Right atrium auricular region (tissue), 2 donors: ENCODE measurements around the gene TDRD12. TPM values are rescaled to one million over a fixed set of nuclear protein-coding genes. Genes with fewer than 3 reads are reported as not detected.

ENCODE experiments used
- DNase-seq: peaks from one replicate; pipeline ENCODE4 v3.0.0-alpha.2; 2019; ENCODE audit warnings: low spot score
- H3K27ac ChIP-seq, 2 donors: fragments of 200-600 bp; sonication (generic); 1 replicate in 1 of 2; 2 replicates in 1 of 2; pipeline ENCODE4 v1.5.1; 2016 to 2019
- H3K27me3 ChIP-seq, 2 donors: fragments of 200-600 bp; sonication (generic); one replicate each; pipeline versions ENCODE4 v1.5.1 to v1.6.0; 2017 to 2019
- H3K36me3 ChIP-seq: fragments of 200-600 bp; sonication (generic); one replicate; pipeline ENCODE4 v1.5.1; 2016
- H3K4me1 ChIP-seq, 2 donors: fragments of 200-600 bp; sonication (generic); one replicate each; pipeline versions ENCODE4 v1.5.1 to v1.6.0; 2017 to 2019
- H3K4me3 ChIP-seq, 2 donors: fragments of 200-600 bp; sonication (generic); 1 replicate in 1 of 2; 2 replicates in 1 of 2; pipeline ENCODE4 v1.5.1; 2017 to 2019; ENCODE audit warnings: mild to moderate bottlenecking in 1 of 2, moderate library complexity in 1 of 2
- H3K9me3 ChIP-seq, 2 donors: fragments of 200-600 bp; sonication (generic); one replicate each; pipeline ENCODE4 v1.5.1; 2019
- total RNA-seq, 2 donors: library from RNA; depleted of rRNA; stranded (reverse); fragments of >200 nt; gene quantifications; one replicate each; pipeline ENCODE4 v1.1.0, GENCODE V29; 2016
- TF ChIP-seq, protein P1 (sequence below), 2 donors: fragments of 200-600 bp; sonication (generic); IDR thresholded peaks; one replicate each; pipeline ENCODE4 v1.5.1; 2019; ENCODE audit warnings: antibody characterized with exemption in 2 of 2

The TDRD12 gene
- total RNA-seq, 2 donors from 2014 or later = 0.28 to 0.96 TPM

DNA sequence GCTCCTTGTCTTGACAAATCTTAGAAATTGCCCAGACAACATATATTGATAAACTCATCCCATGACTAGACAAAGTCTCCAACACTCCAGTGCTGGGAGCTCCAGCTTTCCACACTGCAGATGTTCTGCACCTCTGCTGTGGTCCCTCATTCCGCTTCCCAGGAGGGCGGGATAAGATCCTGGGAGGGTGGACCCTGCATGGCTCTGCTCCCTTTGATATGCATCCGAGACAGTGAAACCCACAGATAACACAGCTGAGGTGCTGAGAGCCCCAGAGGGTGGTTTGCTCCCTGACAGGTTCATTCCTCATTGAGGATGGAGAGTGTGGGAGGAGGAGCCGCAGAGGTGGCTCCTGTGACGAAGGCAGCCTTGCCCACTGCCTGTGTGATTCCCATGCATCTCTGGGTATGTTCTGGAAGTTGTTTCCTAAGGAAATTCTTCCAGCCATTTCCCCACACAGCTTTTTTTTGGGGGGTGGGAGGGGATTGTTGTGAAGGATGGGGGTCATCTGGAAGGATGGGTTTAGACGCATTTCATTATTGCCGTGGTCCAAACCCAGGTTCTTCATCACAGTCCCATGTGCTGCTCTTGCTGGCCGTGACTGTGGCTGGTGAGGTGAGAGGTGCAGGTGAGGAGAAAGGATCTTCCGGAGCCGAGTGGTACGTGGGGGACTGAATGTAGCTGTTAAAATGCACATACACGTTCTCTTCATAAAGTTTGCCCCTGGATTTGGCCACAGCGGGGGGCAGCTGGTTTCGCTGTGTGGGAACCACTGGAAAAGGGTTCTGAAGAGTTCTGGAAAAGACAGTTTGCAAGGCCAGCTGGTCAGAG lies 103.6 kb downstream of the TDRD12 start:
- no peak for DNase-seq
- no peak overlapping the region for H3K27ac ChIP-seq
- H3K9me3 ChIP-seq = no peaks in the 10 kb centered on the region
- H3K4me3 ChIP-seq = no peak overlapping the region
- no peaks in the 10 kb centered on the region for H3K36me3 ChIP-seq
- no peaks in the 10 kb centered on the region for H3K4me1 ChIP-seq
- TF ChIP-seq, protein P1, sequence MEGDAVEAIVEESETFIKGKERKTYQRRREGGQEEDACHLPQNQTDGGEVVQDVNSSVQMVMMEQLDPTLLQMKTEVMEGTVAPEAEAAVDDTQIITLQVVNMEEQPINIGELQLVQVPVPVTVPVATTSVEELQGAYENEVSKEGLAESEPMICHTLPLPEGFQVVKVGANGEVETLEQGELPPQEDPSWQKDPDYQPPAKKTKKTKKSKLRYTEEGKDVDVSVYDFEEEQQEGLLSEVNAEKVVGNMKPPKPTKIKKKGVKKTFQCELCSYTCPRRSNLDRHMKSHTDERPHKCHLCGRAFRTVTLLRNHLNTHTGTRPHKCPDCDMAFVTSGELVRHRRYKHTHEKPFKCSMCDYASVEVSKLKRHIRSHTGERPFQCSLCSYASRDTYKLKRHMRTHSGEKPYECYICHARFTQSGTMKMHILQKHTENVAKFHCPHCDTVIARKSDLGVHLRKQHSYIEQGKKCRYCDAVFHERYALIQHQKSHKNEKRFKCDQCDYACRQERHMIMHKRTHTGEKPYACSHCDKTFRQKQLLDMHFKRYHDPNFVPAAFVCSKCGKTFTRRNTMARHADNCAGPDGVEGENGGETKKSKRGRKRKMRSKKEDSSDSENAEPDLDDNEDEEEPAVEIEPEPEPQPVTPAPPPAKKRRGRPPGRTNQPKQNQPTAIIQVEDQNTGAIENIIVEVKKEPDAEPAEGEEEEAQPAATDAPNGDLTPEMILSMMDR (IDR thresholded peaks at IDR 0.05) = no peak
- no peaks in the 10 kb centered on the region for H3K27me3 ChIP-seq

DNA sequence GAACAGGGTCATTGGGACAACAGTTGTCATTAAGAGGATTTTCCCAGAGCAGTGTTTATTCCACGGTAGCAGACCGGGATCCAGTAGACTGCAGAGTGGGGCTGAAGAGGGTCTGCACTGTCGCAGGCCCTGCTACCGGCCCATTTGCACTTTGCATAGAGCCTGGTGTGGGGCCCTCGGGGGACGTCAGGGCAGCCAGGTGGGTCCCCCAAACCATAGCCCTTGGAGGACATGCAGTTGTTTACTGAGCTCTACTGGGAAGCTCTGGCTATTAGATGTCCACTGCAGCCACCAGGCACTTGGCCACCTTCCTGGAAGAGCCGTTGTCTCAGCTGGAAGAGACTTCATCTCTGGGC lies 104.2 kb downstream of the TDRD12 start:
- H3K4me3 ChIP-seq = no peak overlapping the region
- TF ChIP-seq, protein P1 (IDR thresholded peaks at IDR 0.05) = no peak
- no peaks in the 10 kb centered on the region for H3K36me3 ChIP-seq
- no peaks in the 10 kb centered on the region for H3K27me3 ChIP-seq
- no peaks in the 10 kb centered on the region for H3K4me1 ChIP-seq
- H3K9me3 ChIP-seq = no peaks in the 10 kb centered on the region
- DNase-seq = no peak
- no peak overlapping the region for H3K27ac ChIP-seq

DNA sequence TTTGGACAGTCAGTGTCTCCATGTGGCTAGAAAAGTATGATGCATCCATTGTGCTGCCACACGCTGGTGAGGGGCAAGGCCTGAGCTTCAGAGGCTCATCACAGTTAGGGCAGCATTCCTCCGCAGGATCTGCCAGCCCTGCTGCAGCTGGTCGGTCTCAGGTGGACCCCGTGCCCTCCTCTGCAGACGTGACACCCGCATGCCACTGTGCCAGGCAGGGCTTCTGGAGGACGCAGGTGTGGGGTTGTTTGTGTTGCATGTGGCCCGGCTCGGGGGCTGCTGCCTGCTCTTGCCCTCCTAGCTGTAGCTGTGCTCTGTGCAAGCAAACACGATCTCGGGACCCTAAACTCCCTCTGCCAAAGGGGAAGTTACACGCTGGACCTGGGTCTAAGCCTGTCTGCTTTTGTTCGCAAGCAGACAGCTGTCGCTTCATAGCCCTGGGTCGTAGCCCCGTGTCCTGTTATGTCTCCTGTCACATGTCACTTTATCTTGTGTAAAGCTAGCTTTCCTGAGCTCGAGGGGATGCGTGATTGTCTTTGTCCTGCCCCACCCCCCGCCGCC lies 104.7 kb downstream of the TDRD12 start:
- no peak overlapping the region for H3K4me3 ChIP-seq
- DNase-seq = no peak
- no peaks in the 10 kb centered on the region for H3K36me3 ChIP-seq
- H3K27ac ChIP-seq = no peak overlapping the region
- TF ChIP-seq, protein P1 (IDR thresholded peaks at IDR 0.05) = no peak
- H3K27me3 ChIP-seq = no peaks in the 10 kb centered on the region
- H3K4me1 ChIP-seq = no peaks in the 10 kb centered on the region
- no peaks in the 10 kb centered on the region for H3K9me3 ChIP-seq

DNA sequence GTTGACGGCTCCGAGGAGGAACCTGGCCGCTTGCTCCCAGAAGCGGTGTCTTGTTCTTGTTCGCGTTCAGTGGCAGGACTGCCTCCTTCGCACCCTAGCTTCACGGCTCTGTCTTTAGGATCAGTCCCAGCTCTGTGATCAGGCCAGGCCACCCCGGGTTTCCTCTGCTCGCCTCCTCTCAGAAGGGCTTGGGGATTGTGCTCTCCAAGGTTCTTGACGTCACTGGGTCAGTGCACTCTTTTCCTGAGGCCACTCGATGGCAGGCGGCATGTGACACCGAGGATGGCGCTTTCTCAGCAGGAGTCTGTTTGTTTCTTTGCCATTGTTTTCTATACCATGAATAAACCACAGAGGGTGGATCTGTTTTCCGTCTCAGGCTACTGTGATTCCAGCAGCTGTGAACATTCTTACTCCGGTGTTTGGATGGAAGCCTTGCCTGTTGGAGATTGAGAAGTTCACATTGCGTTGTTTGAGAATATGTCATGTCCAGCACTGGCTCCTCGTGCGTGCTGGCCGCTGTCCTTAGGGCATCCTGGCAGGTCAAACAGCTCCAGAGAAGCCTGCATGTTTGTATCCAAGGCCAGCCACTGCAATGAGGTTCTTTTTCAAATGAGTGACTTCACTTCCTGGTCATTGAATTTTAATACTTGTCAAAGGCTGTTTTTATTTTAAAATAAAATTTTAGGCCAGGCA lies 105.5 kb downstream of the TDRD12 start:
- Histone ChIP-seq H3K36me3 (no peaks in the 10 kb centered on the region), H3K9me3 (no peaks in the 10 kb centered on the region), H3K27me3 (no peaks in the 10 kb centered on the region), H3K27ac (no peak overlapping the region), H3K4me1 (no peaks in the 10 kb centered on the region), H3K4me3 (no peak overlapping the region)
- DNase-seq = no peak
- TF ChIP-seq, protein P1 (IDR thresholded peaks at IDR 0.05) = no peak

DNA sequence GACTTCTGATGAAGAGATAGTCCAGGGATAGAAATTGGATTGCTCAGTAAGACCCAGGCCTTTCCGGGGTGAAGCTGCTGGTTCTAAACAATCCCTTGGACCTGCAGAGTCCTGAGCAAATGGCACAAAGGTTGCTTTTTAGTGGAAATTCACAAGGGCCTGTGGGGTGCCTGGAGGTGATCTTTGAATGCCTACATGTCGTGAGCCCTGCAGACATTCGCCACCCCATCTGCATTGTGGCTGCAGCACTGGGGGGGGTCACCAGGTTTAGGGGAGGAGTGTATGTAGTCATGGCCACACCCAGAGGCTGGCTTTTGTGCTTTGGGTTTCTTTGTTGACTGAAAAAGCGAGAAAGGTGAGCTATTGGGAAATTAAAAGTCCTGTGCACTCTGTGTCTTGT lies 108.6 kb downstream of the TDRD12 start:
- TF ChIP-seq, protein P1 (IDR thresholded peaks at IDR 0.05) = no peak
- no peaks in the 10 kb centered on the region for H3K4me1 ChIP-seq
- H3K27ac ChIP-seq = no peak overlapping the region
- no peaks in the 10 kb centered on the region for H3K9me3 ChIP-seq
- no peak overlapping the region for H3K4me3 ChIP-seq
- no peaks in the 10 kb centered on the region for H3K36me3 ChIP-seq
- DNase-seq = no peak
- H3K27me3 ChIP-seq = no peaks in the 10 kb centered on the region
